Measurements from ENCODE around the gene ARHGAP26. TPM values are rescaled to one million over a fixed set of nuclear protein-coding genes. Genes with fewer than 3 reads are reported as not detected.

ARHGAP26 gene
- total and polyA plus RNA-seq, 10 donors, result 4.2 to 148 (median 55.5) TPM

- 1 to 16% (median 10%) methylated on average over 4 of the region's 4 CpGs for WGBS, 5 donors
- DNase-seq, result no peak
- Histone ChIP-seq H3K4me3 (peak overlapping the region in 1 of 8 donors; percentile 10), H3K27me3 (replicated peaks in 1 of 7) (no peaks in the 10 kb centered on the region), H3K36me3 (no peaks in the 10 kb centered on the region), H3K9me3 (no peaks in the 10 kb centered on the region), H3K27ac (peak overlapping the region; percentile 45 to 81 (median 62)), H3K4me1 (peaks cover 20 to 58% (median 31%) of the 10 kb centered on the region in 6 donors)
- intact Hi-C loops (cut with DNase I; ENCODE audit: low total_unique reads), result no loop called here
- TF ChIP-seq POLR2AphosphoS5 (IDR thresholded peaks at IDR 0.05) (peak in 1 of 3 donors; percentile 17), CTCF (IDR thresholded peaks at IDR 0.05 in 8 of 11, conservative IDR thresholded peaks at IDR 0.05 in 3 of 11) (no peak), POLR2A (IDR thresholded peaks at IDR 0.05) (no peak)
These were observed 75.3 kb downstream of the ARHGAP26 start for GRCh38 chr5:142845402-142845921.

GRCh38 chr5:142845954-142846398 is 75.8 kb downstream of the ARHGAP26 start:
- H3K4me1 ChIP-seq, result peaks cover 20 to 58% (median 29%) of the 10 kb centered on the region in 6 donors
- H3K4me3 ChIP-seq, result no peak overlapping the region
- peak overlapping the region; percentile 45 to 81 (median 62) for H3K27ac ChIP-seq
- TF ChIP-seq CTCF (IDR thresholded peaks at IDR 0.05 in 8 of 11, conservative IDR thresholded peaks at IDR 0.05 in 3 of 11) (no peak), POLR2AphosphoS5 (IDR thresholded peaks at IDR 0.05) (no peak), POLR2A (IDR thresholded peaks at IDR 0.05) (no peak)
- no peak for DNase-seq
- no peaks in the 10 kb centered on the region for H3K9me3 ChIP-seq
- H3K27me3 ChIP-seq (replicated peaks in 1 of 7), result no peaks in the 10 kb centered on the region
- intact Hi-C loops (cut with DNase I; ENCODE audit: low total_unique reads), result no loop called here
- H3K36me3 ChIP-seq, result no peaks in the 10 kb centered on the region
- 42 to 63% (median 53%) methylated on average over 9 of the region's 9 CpGs for WGBS, 5 donors

GRCh38 chr5:142846406-142846805 is 76.2 kb downstream of the ARHGAP26 start:
- intact Hi-C loops (cut with DNase I; ENCODE audit: low total_unique reads), result no loop called here
- Histone ChIP-seq H3K27me3 (replicated peaks in 1 of 7) (no peaks in the 10 kb centered on the region), H3K4me1 (peaks cover 20 to 62% (median 28%) of the 10 kb centered on the region in 6 donors), H3K36me3 (no peaks in the 10 kb centered on the region), H3K4me3 (no peak overlapping the region), H3K27ac (peak overlapping the region in 4 of 8 donors; percentile 62 to 81 (median 70)), H3K9me3 (no peaks in the 10 kb centered on the region)
- TF ChIP-seq CTCF (IDR thresholded peaks at IDR 0.05 in 8 of 11, conservative IDR thresholded peaks at IDR 0.05 in 3 of 11) (no peak), POLR2A (IDR thresholded peaks at IDR 0.05) (no peak), POLR2AphosphoS5 (IDR thresholded peaks at IDR 0.05) (no peak)
- no peak for DNase-seq

GRCh38 chr5:142847898-142848790 is 78.0 kb downstream of the ARHGAP26 start:
- WGBS, 5 donors, result 89 to 93% (median 91%) methylated on average over 7 of the region's 7 CpGs
- H3K27ac ChIP-seq, result no peak overlapping the region
- no peaks in the 10 kb centered on the region for H3K36me3 ChIP-seq
- TF ChIP-seq CTCF (IDR thresholded peaks at IDR 0.05 in 8 of 11, conservative IDR thresholded peaks at IDR 0.05 in 3 of 11) (no peak), POLR2A (IDR thresholded peaks at IDR 0.05) (no peak), POLR2AphosphoS5 (IDR thresholded peaks at IDR 0.05) (no peak)
- H3K4me1 ChIP-seq, result peaks cover 20 to 72% (median 28%) of the 10 kb centered on the region in 6 donors
- H3K27me3 ChIP-seq (replicated peaks in 1 of 7), result no peaks in the 10 kb centered on the region
- intact Hi-C loops (cut with DNase I; ENCODE audit: low total_unique reads), result no loop called here
- no peak for DNase-seq
- no peak overlapping the region for H3K4me3 ChIP-seq
- no peaks in the 10 kb centered on the region for H3K9me3 ChIP-seq
